ENCODE measurements around the gene GJB1.
"Not testable (repeated sequence)": the region's sequence is repeated elsewhere in the genome, so short reads cannot be mapped to it uniquely, and the experiment has no call there.

Gene GJB1

GRCh38 chrX:71256051-71256450 lies 33.0 kb downstream of the GJB1 start:
- H3K9me3 Mint-ChIP-seq = no peaks in the 10 kb centered on the region
- no peak for ATAC-seq (replicated peaks)

GRCh38 chrX:71256856-71257255 lies 33.8 kb downstream of the GJB1 start:
- Mint-ChIP-seq H3K27me3 (no peaks in the 10 kb centered on the region), H3K4me1 (peaks cover 11 to 24% of the 10 kb centered on the region in 2 donors), H3K36me3 (peaks cover 0 to 3% of the 10 kb centered on the region in 2 donors), H3K27ac (no peak overlapping the region), H3K4me3 (no peak overlapping the region), H3K9me3 (no peaks in the 10 kb centered on the region)
- ATAC-seq (replicated peaks) (no peak), DNase-seq (no peak)

More at GRCh38 chrX:71256051-71256450, 33.0 kb downstream of the GJB1 start:
- H3K4me3 Mint-ChIP-seq = peak overlapping the region in 1 of 2 donors; percentile 89
- DNase-seq = no peak
- peaks cover 15 to 32% of the 10 kb centered on the region in 2 donors for H3K4me1 Mint-ChIP-seq
- no peak overlapping the region for H3K27ac Mint-ChIP-seq
- no peaks in the 10 kb centered on the region for H3K27me3 Mint-ChIP-seq
- H3K36me3 Mint-ChIP-seq = peaks cover 2 to 3% of the 10 kb centered on the region in 2 donors

GRCh38 chrX:71268624-71269023 lies 45.6 kb downstream of the GJB1 start:
- H3K4me1 Mint-ChIP-seq; H3K36me3 Mint-ChIP-seq; H3K9me3 Mint-ChIP-seq; ATAC-seq (replicated peaks); H3K4me3 Mint-ChIP-seq; DNase-seq; H3K27ac Mint-ChIP-seq; H3K27me3 Mint-ChIP-seq: not testable (repeated sequence)

GRCh38 chrX:71269801-71270395 lies 46.9 kb downstream of the GJB1 start:
- Mint-ChIP-seq H3K9me3 (no peaks in the 10 kb centered on the region), H3K4me3 (no peak overlapping the region), H3K27me3 (no peaks in the 10 kb centered on the region), H3K36me3 (peaks cover 0 to 6% of the 10 kb centered on the region in 2 donors), H3K4me1 (no peaks in the 10 kb centered on the region), H3K27ac (no peak overlapping the region)
- no peak for DNase-seq
- no peak for ATAC-seq (replicated peaks)

- H3K36me3 Mint-ChIP-seq; DNase-seq; H3K4me1 Mint-ChIP-seq; H3K27me3 Mint-ChIP-seq; H3K27ac Mint-ChIP-seq; H3K4me3 Mint-ChIP-seq; ATAC-seq (replicated peaks); H3K9me3 Mint-ChIP-seq: not testable (repeated sequence)
Observed at GRCh38 chrX:71272313-71272712, 49.3 kb downstream of the GJB1 start.
